Gastrocnemius medialis (tissue), 4 donors: ENCODE results near the gene MYL5.

Experiments
- POLR2A ChIP-seq, 2 donors: fragments of 450-650 bp; IDR thresholded peaks; one replicate each; pipeline ENCODE4 v1.6.1; 2017; ENCODE audit warnings: antibody characterized with exemption in 2 of 2, mild to moderate bottlenecking in 2 of 2, moderate library complexity in 2 of 2
- TF ChIP-seq, protein P1 (sequence below), 5 experiments: fragments of 450-650 bp in 3 of 5; fragments of 200-600 bp in 2 of 5; sonication (generic) in 2 of 5; IDR thresholded peaks in 4 of 5; conservative IDR thresholded peaks in 1 of 5; 1 replicate in 4 of 5; 2 replicates in 1 of 5; pipeline ENCODE4 v1.5.1; 2016 to 2019; ENCODE audit warnings: antibody characterized with exemption in 5 of 5, mild to moderate bottlenecking in 3 of 5, moderate library complexity in 3 of 5

DNA sequence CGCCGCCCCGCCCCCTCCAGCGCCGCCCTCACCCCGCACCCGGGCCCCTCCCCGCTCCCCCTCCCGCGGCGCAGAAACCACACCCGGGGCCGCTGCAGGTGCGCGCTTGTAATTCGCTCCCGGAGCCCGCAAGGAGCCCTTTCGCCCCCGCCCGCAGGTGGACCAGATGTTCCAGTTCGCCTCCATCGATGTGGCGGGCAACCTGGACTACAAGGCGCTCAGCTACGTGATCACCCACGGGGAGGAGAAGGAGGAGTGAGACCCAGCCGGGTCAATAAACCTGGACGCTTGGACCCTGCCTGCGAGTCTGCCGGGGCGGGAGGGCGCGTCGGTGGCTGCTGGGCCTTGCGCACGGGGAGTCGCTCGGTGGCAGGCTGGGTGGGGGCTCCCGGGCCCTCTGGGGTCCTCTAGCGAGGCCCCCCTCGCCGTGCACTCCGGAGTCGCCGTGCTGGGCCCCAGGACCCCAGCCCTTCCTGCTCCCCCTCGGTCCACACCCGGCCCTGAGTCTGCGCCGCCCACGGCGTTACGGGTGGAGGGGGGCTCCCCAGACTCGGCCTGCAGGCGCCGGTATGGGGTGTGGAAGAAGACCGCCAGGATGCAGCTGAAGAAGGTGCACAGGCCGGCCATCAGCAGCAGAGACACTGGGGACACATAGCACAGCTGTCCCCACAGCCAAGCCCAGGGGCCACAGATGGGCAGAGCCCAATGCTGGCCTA lies 7.6 kb downstream of the MYL5 start:
- TF ChIP-seq, protein P1, sequence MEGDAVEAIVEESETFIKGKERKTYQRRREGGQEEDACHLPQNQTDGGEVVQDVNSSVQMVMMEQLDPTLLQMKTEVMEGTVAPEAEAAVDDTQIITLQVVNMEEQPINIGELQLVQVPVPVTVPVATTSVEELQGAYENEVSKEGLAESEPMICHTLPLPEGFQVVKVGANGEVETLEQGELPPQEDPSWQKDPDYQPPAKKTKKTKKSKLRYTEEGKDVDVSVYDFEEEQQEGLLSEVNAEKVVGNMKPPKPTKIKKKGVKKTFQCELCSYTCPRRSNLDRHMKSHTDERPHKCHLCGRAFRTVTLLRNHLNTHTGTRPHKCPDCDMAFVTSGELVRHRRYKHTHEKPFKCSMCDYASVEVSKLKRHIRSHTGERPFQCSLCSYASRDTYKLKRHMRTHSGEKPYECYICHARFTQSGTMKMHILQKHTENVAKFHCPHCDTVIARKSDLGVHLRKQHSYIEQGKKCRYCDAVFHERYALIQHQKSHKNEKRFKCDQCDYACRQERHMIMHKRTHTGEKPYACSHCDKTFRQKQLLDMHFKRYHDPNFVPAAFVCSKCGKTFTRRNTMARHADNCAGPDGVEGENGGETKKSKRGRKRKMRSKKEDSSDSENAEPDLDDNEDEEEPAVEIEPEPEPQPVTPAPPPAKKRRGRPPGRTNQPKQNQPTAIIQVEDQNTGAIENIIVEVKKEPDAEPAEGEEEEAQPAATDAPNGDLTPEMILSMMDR (IDR thresholded peaks at IDR 0.05 in 4 of 5, conservative IDR thresholded peaks at IDR 0.05 in 1 of 5) = no peak
- TF ChIP-seq POLR2A (IDR thresholded peaks at IDR 0.05) = no peak
